SH-SY5Y (cell line): Measurements from ENCODE around the gene HS1BP3.

Experiments used
- GATA2 ChIP-seq: IDR thresholded peaks from 2 replicates; pipeline ENCODE4 v1.6.1; 2011; ENCODE audit warnings: mild to moderate bottlenecking, low read depth, low read length
- GATA3 ChIP-seq: IDR thresholded peaks from 2 replicates; pipeline ENCODE4 v1.6.1; 2011; ENCODE audit warnings: low read depth, mild to moderate bottlenecking, low read length, moderate library complexity

The HS1BP3 gene

DNA sequence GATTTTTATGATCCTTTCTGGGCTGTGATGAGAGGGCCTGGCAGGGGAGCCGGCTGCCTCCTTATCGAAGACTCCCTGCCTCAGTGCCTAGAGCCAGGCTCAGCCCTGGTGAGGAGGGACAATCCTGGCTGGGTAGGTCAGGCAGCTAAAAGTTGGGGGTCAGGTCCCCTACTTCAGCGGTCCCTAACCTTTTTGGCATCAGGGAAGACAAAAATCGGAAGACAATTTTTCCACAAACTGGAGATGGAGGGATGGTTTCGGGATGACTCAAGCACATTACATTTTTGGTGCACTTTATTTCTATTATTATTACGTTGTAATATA is 53.1 kb downstream of the HS1BP3 start:
- TF ChIP-seq GATA2 (no peak), GATA3 (no peak)

DNA sequence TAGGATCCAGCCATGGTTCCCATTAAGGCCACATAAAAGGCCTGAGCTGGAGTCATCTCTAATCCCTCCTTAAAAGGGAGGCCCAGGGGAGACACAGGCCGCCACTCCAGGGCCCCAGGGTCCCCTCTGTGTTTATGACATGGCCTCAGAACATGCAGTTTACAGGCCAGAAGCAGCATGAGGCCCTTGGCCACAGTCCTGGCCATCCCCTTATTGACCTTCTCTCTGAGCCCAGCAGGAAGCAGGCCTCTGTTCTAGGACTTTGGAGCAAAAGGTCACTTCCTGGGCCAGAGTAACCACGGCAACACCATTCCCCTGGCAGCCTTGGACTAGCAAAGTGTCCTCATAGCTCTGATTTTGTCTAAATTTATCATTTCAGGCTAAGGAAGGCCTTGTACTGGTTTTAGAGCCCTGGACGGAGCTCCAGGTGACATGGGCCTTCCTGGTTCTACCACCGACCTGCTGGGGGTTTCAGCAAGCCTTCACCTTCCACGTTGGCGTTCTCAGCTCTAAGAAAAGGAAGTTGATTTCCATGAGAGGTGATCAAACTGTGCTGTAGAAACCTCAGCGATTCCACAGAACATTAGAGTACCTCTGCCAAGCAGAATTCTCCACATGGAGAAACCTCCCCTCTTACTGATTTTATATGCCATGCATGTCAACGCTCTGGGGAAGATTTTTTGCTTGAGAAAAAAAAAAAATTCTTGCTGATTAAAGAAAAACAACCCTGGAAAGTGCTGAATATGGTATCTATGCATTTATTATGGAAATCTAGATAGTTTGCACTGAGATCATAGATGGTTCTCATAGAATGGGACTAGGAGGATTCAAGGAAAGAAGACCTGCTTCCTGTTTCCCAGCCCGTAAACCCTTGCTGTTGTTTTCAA is 53.7 kb downstream of the HS1BP3 start:
- TF ChIP-seq GATA3: no peak
- no peak for TF ChIP-seq GATA2

DNA sequence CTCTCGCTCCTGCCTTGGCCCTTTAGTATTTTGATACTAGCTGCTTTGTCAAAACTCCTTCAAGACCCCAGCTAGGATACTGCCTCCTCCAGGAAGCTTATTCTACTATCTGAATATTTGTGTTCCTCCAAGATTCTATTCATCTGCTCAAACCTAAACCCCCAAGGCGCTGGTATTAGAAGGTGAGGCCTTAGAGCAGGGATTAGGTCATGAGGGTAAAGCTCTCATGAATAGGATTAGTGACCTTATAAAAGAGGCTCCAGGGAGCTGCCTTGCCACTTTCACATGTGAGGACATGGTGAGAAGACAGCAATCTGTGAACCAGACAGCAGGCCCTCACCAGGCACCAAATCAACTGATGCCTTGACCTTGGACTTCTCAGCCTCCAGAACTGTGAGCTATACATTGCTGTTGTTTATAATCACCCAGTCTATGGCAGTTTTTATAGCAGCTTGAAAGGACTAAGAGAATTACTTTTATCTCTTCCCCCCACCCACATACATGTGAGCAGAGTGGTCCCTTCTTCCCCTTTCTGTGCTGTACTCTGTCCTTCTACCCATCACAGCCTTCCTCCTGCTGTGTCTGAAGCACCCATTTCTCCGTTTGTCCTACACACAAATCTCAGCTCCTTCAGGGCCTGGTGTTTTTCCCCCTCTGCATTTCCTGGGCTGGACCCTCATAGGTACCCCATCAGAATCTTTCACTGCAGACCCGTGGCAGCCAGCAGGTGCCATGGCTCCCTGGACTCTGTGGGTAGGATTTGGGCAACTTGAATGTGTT is 54.5 kb downstream of the HS1BP3 start:
- TF ChIP-seq GATA3 (no peak), GATA2 (no peak)

DNA sequence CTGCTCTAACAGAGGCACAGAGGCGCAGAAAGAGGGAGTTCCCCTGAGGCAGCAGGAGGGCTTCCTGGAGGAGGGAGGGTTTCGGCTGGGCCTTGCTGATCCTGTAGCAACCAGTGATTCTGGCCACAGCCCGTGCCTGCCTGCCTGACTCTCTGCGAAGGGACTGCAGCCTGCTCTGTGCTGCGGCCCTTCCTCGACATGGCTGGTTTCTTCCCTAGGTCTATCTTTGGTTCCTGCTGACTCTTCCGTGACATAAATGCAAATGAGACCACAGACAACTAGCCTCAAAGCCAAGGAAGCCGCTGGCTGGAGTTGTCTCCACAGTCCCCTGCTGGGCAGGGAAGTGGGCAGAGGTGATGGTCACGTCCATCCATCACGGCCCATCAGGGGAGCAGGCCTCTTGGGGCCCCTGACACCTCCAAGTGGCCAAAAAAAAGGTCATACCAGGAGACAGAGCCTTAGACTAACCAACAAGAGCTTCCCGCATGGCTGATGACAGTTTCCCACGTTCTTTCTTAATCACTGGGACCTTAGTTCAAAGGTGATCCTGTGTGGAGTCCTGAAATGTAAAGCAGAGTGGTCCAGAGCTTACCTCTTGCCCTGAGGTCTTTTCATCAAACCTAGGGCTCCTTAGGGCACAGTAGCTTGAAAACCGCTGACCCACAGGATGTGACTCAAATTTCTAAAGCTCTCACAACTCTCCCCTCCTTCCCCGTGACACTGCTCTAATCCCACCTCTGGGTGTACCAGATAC is 55.3 kb downstream of the HS1BP3 start:
- TF ChIP-seq GATA3: no peak
- TF ChIP-seq GATA2: no peak

DNA sequence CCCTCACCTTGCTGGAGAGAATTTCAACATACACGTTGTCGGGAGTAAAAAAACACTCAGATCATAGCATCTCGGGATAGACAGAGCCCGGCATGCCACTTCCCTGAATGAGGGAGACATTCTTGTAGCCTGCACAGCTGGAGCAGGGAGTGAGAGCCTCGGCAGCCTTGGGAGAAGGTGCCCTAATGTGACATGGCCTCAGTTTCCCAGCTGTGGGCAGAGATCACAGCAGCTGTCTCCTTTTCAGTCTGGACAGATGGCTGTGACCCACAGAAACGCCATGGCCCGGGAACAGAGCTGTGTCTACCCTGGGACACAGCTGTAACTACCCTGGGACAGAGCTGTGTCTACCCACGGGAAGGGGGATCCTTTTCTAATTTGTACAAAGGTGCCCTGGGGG is 55.9 kb downstream of the HS1BP3 start:
- TF ChIP-seq GATA2 (no peak), GATA3 (no peak)

DNA sequence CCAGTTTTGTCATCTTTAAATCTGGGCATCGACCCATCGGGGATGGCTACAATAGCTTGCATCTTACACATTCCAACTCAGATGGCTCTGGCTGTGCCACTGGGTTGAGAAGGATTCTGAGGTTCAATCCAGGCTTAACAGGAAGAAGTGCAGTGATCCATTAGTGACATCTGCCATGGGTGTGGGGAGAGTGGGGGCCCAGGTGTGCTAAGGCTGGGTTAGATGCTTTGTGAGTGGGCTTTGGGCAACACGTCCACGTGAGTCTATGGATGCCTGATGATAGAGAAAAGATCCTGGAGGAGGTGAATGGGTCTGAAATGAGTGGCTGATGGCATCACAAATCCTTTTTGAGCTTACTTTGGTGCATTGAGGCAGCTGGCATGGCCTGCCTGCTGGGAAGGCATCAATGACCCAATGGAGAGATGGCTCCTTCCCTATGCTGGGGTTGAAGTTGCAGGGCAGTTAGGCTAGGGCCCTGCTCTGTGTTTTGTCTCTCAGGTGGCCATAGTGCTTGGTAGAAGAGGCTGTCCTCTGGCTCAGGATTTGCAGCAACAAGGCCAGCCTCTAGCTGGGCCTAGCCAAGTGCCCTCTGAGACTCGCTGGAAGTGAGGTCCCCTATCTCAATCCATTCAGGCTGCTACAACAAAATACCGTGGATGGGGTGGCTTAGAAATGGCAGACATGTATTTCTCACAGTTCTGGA is 56.7 kb downstream of the HS1BP3 start:
- TF ChIP-seq GATA2: no peak
- TF ChIP-seq GATA3: no peak

DNA sequence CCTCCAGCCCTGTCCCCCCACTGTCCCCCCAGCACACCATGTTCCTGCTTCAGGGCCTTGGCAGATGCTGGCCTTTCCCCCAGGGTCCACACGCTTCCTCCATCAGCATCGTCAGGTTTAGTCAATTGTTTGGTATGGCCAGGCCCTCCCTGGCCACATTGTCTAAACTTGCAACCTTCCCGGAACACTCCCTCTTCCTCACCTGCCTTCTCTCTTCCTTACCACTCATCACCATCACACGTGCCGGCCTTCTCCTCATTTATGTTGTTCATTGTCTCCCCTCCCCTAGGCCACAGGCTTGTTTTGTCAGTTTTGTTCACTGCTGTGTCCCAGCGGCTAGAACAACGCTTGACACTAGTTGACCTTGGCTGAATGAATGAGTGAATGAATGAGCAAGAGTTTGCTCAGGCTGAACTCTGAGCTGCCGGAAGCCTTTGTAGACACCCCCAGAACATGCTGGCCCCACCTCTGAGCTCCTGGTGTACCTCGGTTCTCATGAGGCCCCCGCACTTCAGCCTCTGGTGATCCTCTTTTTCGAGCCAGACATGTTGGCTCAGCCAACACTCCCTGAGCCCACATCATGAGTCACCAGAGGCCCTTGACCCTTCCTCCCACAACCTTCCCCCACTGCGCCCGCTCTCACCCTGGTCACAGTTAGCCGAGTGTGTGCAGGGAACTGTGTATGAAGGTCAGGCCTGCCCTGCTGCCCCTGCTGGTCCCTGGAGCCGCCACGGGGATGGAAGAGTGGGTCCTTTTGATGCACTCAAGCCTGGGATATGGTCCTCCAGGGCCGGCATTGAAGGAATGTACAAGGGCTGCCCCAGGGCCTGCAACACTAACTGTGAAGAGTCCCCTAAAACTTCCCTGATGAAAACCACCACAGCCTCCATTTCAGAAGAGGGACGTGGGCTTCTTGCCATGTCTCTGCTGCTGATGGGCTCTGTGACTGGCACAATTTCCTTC is 57.5 kb downstream of the HS1BP3 start:
- TF ChIP-seq GATA2 (no peak), GATA3 (no peak)

DNA sequence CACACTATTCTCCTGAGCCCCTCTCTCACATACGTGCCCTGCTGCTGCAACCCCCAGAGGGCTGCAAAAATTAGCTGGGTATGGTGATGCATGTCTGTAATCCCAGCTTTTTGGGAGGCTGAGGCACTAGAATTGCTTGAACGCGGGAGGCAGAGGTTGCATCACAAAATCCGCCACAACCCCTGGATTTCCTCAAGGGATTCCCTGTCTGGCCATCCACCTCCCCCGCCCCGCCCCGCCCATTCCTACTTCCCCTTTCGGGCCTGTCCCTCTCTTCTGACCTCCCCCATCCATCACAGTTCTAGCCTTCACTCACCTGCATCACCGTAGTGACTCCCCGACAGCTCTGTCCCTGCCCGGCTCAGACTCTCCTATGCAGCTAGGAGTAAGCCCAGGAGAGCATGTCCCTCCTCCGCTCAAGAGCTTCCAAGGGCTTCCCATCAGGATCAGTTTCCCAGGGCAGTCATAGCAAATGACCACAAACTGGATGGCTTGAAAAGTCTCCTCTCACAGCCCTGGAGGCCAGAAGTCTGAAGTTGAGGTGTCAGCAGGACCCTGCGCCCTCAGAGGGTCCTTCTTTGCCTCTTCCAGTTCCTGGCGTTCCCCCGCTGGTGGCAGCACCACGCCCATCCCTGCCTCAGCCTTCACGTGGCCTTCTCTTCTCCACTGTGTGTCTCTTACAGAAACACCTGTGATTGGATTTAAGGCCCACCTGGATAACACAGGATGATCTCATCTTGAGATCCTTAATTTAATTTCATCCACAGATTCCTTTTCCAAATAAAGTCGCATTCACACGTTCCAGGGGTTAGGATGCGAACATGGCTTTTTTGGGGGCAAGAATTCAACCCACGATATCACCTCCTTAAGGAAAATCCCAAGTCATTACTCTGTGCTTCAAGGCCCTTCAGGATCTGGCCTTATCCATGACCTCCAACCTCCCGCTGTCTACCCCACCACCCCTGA is 58.5 kb downstream of the HS1BP3 start:
- TF ChIP-seq GATA2: no peak
- TF ChIP-seq GATA3: no peak

DNA sequence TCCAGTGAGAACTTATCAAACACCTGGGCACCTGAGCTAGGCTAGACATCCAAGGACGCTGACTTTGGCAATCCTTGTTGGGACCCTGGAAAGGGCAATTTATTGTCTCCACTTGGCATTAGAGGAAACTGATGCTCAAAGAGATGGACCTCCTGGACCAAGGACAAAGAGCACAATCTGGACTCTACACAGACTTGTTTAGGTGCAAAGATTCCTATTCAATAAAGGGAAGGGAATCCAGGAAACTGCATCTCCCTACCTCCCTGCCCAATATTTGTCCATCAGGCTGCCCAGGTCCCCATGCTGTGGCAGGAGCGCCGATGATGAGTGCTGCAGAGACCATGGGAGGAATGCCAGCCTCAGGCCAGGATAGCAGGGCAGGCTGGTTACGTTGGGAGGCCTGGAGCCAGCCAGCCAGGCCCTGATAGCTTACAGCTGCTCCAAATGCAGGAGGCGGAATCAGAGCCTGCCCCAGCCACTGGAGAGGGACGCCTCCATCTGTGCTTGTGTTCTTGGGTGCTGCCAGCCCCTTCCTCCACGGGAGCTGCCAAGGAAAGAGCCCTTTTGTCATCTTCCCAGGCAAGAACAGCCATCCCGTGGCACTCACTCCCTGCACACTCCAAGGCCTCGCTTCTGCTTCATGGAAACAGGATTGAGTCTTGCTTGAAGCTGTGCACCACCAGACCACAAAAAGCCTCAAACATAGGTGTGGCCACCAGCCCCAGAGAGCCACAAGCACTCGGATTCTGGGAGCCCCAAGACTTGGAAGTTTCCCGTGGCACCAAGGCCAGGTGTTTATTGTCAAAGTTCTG is 60.0 kb downstream of the HS1BP3 start:
- TF ChIP-seq GATA2: no peak
- TF ChIP-seq GATA3: no peak

DNA sequence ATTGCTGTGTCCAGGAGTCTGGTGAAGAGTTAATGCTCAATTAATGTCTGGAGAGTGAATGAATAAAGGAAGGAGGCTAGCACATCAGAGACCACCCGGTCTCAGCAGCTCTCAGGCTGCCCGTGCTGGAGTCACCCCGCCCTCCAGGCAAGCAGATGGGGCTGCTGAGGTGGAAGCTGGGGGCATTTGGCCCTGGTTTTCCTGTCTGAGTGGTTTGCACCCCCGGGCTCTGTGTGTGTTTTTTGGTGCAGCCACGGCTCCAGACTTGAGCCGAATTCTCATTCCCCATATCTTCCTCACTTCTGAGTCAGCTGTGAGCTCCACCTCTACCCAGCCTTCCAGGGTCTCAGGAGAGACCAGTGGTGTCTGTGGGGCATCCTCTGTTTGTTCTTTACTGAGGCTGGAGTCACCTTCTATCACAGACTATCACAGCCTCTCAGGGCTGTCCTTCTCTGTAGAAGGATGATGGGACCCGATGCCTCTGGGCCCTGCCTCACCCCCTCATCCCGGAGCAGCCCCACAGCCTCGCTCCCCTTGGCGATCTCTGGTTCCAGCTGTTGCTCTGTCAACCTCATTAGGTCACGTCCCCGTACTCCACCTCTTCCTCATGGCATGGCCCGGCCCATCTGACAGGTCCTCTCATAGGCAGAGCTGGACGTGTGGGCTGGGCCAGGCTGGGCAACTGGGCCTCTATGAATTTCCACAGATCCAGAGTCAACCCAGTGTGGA is 60.8 kb downstream of the HS1BP3 start:
- TF ChIP-seq GATA3 (no peak), GATA2 (no peak)
